Measurements from ENCODE around the gene SRSF2. TPM values are rescaled to one million over a fixed set of nuclear protein-coding genes. Genes with fewer than 3 reads are reported as not detected.
A peak's percentile ranks its signal among the peaks of the same experiment; 100 is the strongest.

The SRSF2 gene
- total RNA-seq, 2 donors from 2014 or later = 258 to 301 TPM

DNA sequence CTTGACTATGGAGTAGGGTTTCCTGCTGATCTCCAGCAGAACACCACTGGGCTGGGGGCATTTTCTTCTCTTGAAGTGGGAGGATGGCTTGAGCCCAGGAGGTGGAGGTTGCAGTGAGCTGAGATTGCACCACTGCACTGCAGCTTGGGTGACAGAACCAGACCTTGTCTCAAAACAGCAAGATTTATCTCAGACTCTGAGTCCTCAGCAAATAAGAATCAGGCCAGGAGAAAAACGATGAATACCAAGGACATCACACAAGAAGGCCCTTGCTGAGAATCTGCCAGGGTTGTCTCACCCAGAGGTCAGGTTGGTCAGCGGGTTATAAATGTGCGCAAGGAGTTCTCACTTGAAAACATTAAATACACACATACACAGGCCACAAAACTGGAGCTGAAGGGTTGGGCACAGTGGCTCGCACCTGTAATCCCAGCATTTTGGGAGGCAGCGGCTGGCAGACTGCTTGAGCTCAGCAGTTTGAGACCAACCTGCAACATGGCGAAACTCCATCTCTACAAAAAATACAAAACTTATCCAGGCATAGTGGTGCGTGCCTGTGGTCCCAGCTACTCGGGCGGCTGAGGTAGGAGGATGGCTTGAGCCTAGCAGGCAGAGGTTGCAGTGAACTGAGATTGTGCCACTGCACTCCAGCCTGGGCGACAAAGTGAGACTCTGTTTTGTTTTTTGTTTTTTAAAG lies 34.0 kb downstream of the SRSF2 start:
- H3K27ac ChIP-seq = no peak overlapping the region
- no peaks in the 10 kb centered on the region for H3K36me3 ChIP-seq (replicated peaks in 1 of 2; ENCODE audit: insufficient read depth in 1 of 2, low read depth in 2 of 2)
- 78 to 82% methylated on average over 10 of the region's 10 CpGs for WGBS, 2 donors
- no peaks in the 10 kb centered on the region for H3K27me3 ChIP-seq
- peaks cover 26% of the 10 kb centered on the region for H3K4me1 ChIP-seq
- no peak for DNase-seq
- ATAC-seq = no peak
- no peaks in the 10 kb centered on the region for H3K9me3 ChIP-seq
- no peak for TF ChIP-seq POLR2A (IDR thresholded peaks at IDR 0.05)
- TF ChIP-seq, protein P1, sequence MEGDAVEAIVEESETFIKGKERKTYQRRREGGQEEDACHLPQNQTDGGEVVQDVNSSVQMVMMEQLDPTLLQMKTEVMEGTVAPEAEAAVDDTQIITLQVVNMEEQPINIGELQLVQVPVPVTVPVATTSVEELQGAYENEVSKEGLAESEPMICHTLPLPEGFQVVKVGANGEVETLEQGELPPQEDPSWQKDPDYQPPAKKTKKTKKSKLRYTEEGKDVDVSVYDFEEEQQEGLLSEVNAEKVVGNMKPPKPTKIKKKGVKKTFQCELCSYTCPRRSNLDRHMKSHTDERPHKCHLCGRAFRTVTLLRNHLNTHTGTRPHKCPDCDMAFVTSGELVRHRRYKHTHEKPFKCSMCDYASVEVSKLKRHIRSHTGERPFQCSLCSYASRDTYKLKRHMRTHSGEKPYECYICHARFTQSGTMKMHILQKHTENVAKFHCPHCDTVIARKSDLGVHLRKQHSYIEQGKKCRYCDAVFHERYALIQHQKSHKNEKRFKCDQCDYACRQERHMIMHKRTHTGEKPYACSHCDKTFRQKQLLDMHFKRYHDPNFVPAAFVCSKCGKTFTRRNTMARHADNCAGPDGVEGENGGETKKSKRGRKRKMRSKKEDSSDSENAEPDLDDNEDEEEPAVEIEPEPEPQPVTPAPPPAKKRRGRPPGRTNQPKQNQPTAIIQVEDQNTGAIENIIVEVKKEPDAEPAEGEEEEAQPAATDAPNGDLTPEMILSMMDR (IDR thresholded peaks at IDR 0.05) = no peak
- H3K4me3 ChIP-seq = no peak overlapping the region
- intact Hi-C loops (cut with DNase I) = no loop called here

GRCh38 chr17:76702076-76702475 lies 35.1 kb downstream of the SRSF2 start:
- H3K9me3 ChIP-seq = no peaks in the 10 kb centered on the region
- no peaks in the 10 kb centered on the region for H3K36me3 ChIP-seq (replicated peaks in 1 of 2; ENCODE audit: insufficient read depth in 1 of 2, low read depth in 2 of 2)
- no peaks in the 10 kb centered on the region for H3K27me3 ChIP-seq
- ATAC-seq (no peak), DNase-seq (no peak)
- TF ChIP-seq POLR2A (IDR thresholded peaks at IDR 0.05) = no peak
- TF ChIP-seq, protein P1 (IDR thresholded peaks at IDR 0.05) = no peak
- peaks cover 19% of the 10 kb centered on the region for H3K4me1 ChIP-seq
- H3K4me3 ChIP-seq = no peak overlapping the region
- intact Hi-C loops (cut with DNase I) = no loop called here
- H3K27ac ChIP-seq = peak overlapping the region in 1 of 4 donors; percentile 2
- 30 to 52% methylated on average over 2 of the region's 2 CpGs for WGBS, 2 donors

DNA sequence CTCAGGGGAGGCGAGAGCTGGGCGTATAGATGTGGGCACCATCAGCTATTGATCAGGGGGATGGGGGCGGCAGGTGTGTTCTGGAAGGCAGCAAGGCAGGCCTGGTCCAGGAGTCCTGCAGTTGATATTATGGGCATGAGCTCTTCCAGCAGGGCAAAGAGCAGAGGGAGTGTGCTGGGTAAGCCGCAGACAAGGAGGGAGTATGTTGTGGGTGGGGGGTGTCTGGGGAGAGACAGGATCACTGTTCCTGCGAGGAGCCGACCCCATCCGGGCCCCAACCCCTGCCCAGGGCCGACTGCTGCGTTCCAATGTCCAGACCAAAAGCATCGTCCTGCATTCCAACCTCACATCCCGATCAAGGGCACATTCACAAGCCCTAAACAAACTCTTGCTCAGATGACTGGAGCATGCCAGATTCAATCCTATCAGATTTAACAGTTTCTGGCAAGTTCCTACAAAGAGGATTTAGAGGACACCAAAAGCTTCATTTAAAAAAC lies 35.6 kb downstream of the SRSF2 start:
- 67 to 76% methylated on average over 10 to 11 of the region's 11 CpGs for whole genome bisulfite sequencing, 2 donors
- Histone ChIP-seq H3K4me1 (peaks cover 19% of the 10 kb centered on the region), H3K27ac (peak overlapping the region in 2 of 4 donors; percentile 2 to 67), H3K27me3 (no peaks in the 10 kb centered on the region), H3K9me3 (no peaks in the 10 kb centered on the region), H3K4me3 (no peak overlapping the region), H3K36me3 (replicated peaks in 1 of 2; ENCODE audit: insufficient read depth in 1 of 2, low read depth in 2 of 2) (no peaks in the 10 kb centered on the region)
- intact Hi-C loops (cut with DNase I) = no loop called here
- ATAC-seq (no peak), DNase-seq (no peak)
- TF ChIP-seq, protein P1 (IDR thresholded peaks at IDR 0.05) = no peak
- no peak for TF ChIP-seq POLR2A (IDR thresholded peaks at IDR 0.05)

- Histone ChIP-seq H3K4me1 (peaks cover 19% of the 10 kb centered on the region), H3K4me3 (no peak overlapping the region)
- DNase-seq = peak in 2 of 4 donors; percentile 29 to 42
Measured at GRCh38 chr17:76700617-76701470, 36.3 kb downstream of the SRSF2 start.

More at GRCh38 chr17:76700617-76701470, 36.3 kb downstream of the SRSF2 start:
- peak; percentile 49 for ATAC-seq
- 66 to 77% methylated on average over 32 to 33 of the region's 33 CpGs for WGBS, 2 donors
- no peaks in the 10 kb centered on the region for H3K9me3 ChIP-seq
- H3K27ac ChIP-seq = peak overlapping the region in 3 of 4 donors; percentile 30 to 67 (median 55)
- H3K27me3 ChIP-seq = no peaks in the 10 kb centered on the region
- intact Hi-C loops (cut with DNase I) = no loop called here
- TF ChIP-seq POLR2A (IDR thresholded peaks at IDR 0.05) = no peak
- TF ChIP-seq, protein P1 (IDR thresholded peaks at IDR 0.05) = no peak
- H3K36me3 ChIP-seq (replicated peaks in 1 of 2; ENCODE audit: insufficient read depth in 1 of 2, low read depth in 2 of 2) = no peaks in the 10 kb centered on the region

Data from body of pancreas (tissue), 4 donors.